ENCODE measurements around the gene REV1. TPM values are rescaled to one million over a fixed set of nuclear protein-coding genes. Genes with fewer than 3 reads are reported as not detected.

REV1 gene
- total and polyA plus RNA-seq, 2 donors (not counting 3 experiments of a cell fraction or from before 2014, with no cell fraction given) = 16.6 to 50.3 TPM

- H3K79me2 ChIP-seq (ENCODE audit: control insufficient read depth, insufficient read depth, low read length) = peaks cover 12% of the 10 kb centered on the region
- no peak overlapping the region for H2AFZ ChIP-seq (ENCODE audit: low read depth, low read length)
- H3K4me2 ChIP-seq (ENCODE audit: insufficient read depth, low read length) = no peak overlapping the region
- H3K9me1 ChIP-seq (replicated peaks; ENCODE audit: control insufficient read depth, extremely low read depth, insufficient read depth, low read length) = no peaks in the 10 kb centered on the region
- CTCF ChIA-PET = interaction anchor here (0.8 to 1.0 kb wide), 6 partner anchors 9 to 84 kb away, joined by 3 to 4 read pairs (median 3); partner anchors contain the start of gene REV1
- H3K4me1 ChIP-seq (ENCODE audit: control insufficient read depth, extremely low read depth, insufficient read depth, low read length) = peaks cover 16% of the 10 kb centered on the region
- TF ChIP-seq JUN (IDR thresholded peaks at IDR 0.05; ENCODE audit: borderline replicate concordance, insufficient read depth, insufficient read length, low read depth) = no peak
- no peak for TF ChIP-seq GATA2 (IDR thresholded peaks at IDR 0.05; ENCODE audit: insufficient read depth, insufficient read length, low read depth, low read length)
- no peak for TF ChIP-seq FOS (IDR thresholded peaks at IDR 0.05; ENCODE audit: borderline replicate concordance, insufficient read depth, low read length)
- TF ChIP-seq, protein P1, sequence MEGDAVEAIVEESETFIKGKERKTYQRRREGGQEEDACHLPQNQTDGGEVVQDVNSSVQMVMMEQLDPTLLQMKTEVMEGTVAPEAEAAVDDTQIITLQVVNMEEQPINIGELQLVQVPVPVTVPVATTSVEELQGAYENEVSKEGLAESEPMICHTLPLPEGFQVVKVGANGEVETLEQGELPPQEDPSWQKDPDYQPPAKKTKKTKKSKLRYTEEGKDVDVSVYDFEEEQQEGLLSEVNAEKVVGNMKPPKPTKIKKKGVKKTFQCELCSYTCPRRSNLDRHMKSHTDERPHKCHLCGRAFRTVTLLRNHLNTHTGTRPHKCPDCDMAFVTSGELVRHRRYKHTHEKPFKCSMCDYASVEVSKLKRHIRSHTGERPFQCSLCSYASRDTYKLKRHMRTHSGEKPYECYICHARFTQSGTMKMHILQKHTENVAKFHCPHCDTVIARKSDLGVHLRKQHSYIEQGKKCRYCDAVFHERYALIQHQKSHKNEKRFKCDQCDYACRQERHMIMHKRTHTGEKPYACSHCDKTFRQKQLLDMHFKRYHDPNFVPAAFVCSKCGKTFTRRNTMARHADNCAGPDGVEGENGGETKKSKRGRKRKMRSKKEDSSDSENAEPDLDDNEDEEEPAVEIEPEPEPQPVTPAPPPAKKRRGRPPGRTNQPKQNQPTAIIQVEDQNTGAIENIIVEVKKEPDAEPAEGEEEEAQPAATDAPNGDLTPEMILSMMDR (IDR thresholded peaks at IDR 0.05; ENCODE audit: extremely low read depth in 1 of 2, insufficient read depth in 1 of 2, low read depth in 1 of 2, low read length in 2 of 2) = no peak
- TF ChIP-seq POLR2AphosphoS5 (IDR thresholded peaks at IDR 0.05; ENCODE audit: insufficient read depth, low read depth, low read length) = no peak
- H3K4me3 ChIP-seq (replicated peaks in 1 of 3; ENCODE audit: insufficient read depth in 1 of 3, low read depth in 1 of 3, low read length in 3 of 3) = no peak overlapping the region
- no peaks in the 10 kb centered on the region for H4K20me1 ChIP-seq (replicated peaks; ENCODE audit: control insufficient read depth, extremely low read depth, insufficient read depth, low read length)
- DNase-seq (ENCODE audit: low read depth, low spot score) = no peak
- H3K36me3 ChIP-seq (ENCODE audit: control insufficient read depth in 2 of 2, extremely low read depth in 1 of 2, insufficient read depth in 2 of 2, low read length in 2 of 2) = peaks cover 17 to 35% of the 10 kb centered on the region in 2 experiments
- FAIRE-seq = no peak
- intact Hi-C loops (cut with micrococcal nuclease) (loop anchor here (5.0 kb wide), 1 partner anchor 71 kb away; the partner anchor contains the start of gene REV1), dilution Hi-C loops (cut with MboI; ENCODE audit: extremely low pct_ligation_motif_present, low sequenced_read_pairs) (no loop called here)
- POLR2A ChIA-PET = no interaction called here
- no TSS peak for BruUV-seq (replicated peaks)
- no peaks in the 10 kb centered on the region for H3K9me3 ChIP-seq (replicated peaks; ENCODE audit: control insufficient read depth, insufficient read depth, low read length)
- no peak overlapping the region for H3K9ac ChIP-seq (replicated peaks; ENCODE audit: extremely low read depth, insufficient read depth, low read length)
- no peak overlapping the region for H3K27ac ChIP-seq (ENCODE audit: insufficient read depth, low read depth, low read length)
- no peaks in the 10 kb centered on the region for H3K27me3 ChIP-seq (ENCODE audit: control insufficient read depth in 2 of 2, insufficient read depth in 2 of 2, low read length in 2 of 2)
Observed at GRCh38 chr2:99421469-99421868, 68.3 kb downstream of the REV1 start.
